IPS DF 19.7 (cell line): ENCODE measurements around the gene S100Z.
"Not testable (repeated sequence)": the region's sequence is repeated elsewhere in the genome, so short reads cannot be mapped to it uniquely, and the experiment has no call there.

ENCODE experiments used
- DNase-seq: peaks from one replicate; pipeline ENCODE4 v3.0.0-alpha.2; 2013; ENCODE audit warnings: low read depth, low spot score

Gene S100Z

GRCh38 chr5:76870046-76870445 is 20.2 kb downstream of the S100Z start:
- no peak for DNase-seq

- no peak for DNase-seq
Observed at GRCh38 chr5:76874088-76874581, 24.3 kb downstream of the S100Z start.

GRCh38 chr5:76888733-76889300 is 39.0 kb downstream of the S100Z start:
- no peak for DNase-seq

GRCh38 chr5:76893294-76893693 is 43.5 kb downstream of the S100Z start:
- DNase-seq: no peak

- no peak for DNase-seq
Observed at GRCh38 chr5:76896196-76896595, 46.4 kb downstream of the S100Z start.

GRCh38 chr5:76901522-76901921 is 51.7 kb downstream of the S100Z start:
- no peak for DNase-seq

GRCh38 chr5:76908166-76908565 is 58.4 kb downstream of the S100Z start:
- no peak for DNase-seq

- not testable (repeated sequence) for DNase-seq
Observed at GRCh38 chr5:76910344-76910933, 60.6 kb downstream of the S100Z start.

- DNase-seq: not testable (repeated sequence)
Observed at GRCh38 chr5:76914671-76915070, 64.9 kb downstream of the S100Z start.

- no peak for DNase-seq
Observed at GRCh38 chr5:76918539-76918938, 68.7 kb downstream of the S100Z start.

- DNase-seq: no peak
Observed at GRCh38 chr5:76920491-76920890, 70.7 kb downstream of the S100Z start.

GRCh38 chr5:76926329-76927105 is 76.7 kb downstream of the S100Z start:
- DNase-seq: no peak

GRCh38 chr5:76927961-76928360 is 78.1 kb downstream of the S100Z start:
- no peak for DNase-seq

- DNase-seq: no peak
Observed at GRCh38 chr5:76930083-76930482, 80.3 kb downstream of the S100Z start.

- DNase-seq: no peak
Observed at GRCh38 chr5:76938177-76938576, 88.4 kb downstream of the S100Z start.

- DNase-seq: no peak
Observed at GRCh38 chr5:76941000-76941399, 91.2 kb downstream of the S100Z start.

- DNase-seq: no peak
Observed at GRCh38 chr5:76941442-76941841, 91.6 kb downstream of the S100Z start.

GRCh38 chr5:76942581-76942980 is 92.8 kb downstream of the S100Z start:
- no peak for DNase-seq

- DNase-seq: no peak
Observed at GRCh38 chr5:76943006-76943405, 93.2 kb downstream of the S100Z start.

- no peak for DNase-seq
Observed at GRCh38 chr5:76944638-76945037, 94.8 kb downstream of the S100Z start.

- not testable (repeated sequence) for DNase-seq
Observed at GRCh38 chr5:76945238-76945637, 95.4 kb downstream of the S100Z start.

- no peak for DNase-seq
Observed at GRCh38 chr5:76946090-76946489, 96.3 kb downstream of the S100Z start.

- no peak for DNase-seq
Observed at GRCh38 chr5:76947082-76947503, 97.3 kb downstream of the S100Z start.
